NCI-H1417 (cell line): ENCODE results near the gene ITLN2.
"Not testable (repeated sequence)": the region's sequence is repeated elsewhere in the genome, so short reads cannot be mapped to it uniquely, and the experiment has no call there.

Source experiments
- DNase-seq, 3 experiments: peaks; one replicate each; lab custom pipeline; 2025; lab: John Stamatoyannopoulos, UW

Gene ITLN2

GRCh38 chr1:160953030-160953429 lies 1.6 kb downstream of the ITLN2 start:
- DNase-seq = no peak

GRCh38 chr1:160952129-160952510 lies 2.5 kb downstream of the ITLN2 start:
- no peak for DNase-seq

- peak in 2 of 3 experiments; percentile 14 to 90 for DNase-seq
Measured at GRCh38 chr1:160951443-160952128, 3.0 kb downstream of the ITLN2 start.

- DNase-seq = no peak
Measured at GRCh38 chr1:160950657-160951056, 4.0 kb downstream of the ITLN2 start.

GRCh38 chr1:160949881-160950280 lies 4.7 kb downstream of the ITLN2 start:
- DNase-seq = no peak

- peak; percentile 8 to 72 (median 70) for DNase-seq
Measured at GRCh38 chr1:160949216-160949880, 5.3 kb downstream of the ITLN2 start.

- DNase-seq = not testable (repeated sequence)
Measured at GRCh38 chr1:160947174-160947759, 7.3 kb downstream of the ITLN2 start.

GRCh38 chr1:160945881-160946280 lies 8.7 kb downstream of the ITLN2 start:
- DNase-seq = not testable (repeated sequence)

GRCh38 chr1:160945079-160945478 lies 9.5 kb downstream of the ITLN2 start:
- no peak for DNase-seq

GRCh38 chr1:160942926-160943325 lies 11.7 kb downstream of the ITLN2 start:
- DNase-seq = peak in 2 of 3 experiments; percentile 7 to 57

GRCh38 chr1:160936666-160937065 lies 17.9 kb downstream of the ITLN2 start:
- DNase-seq = not testable (repeated sequence)

GRCh38 chr1:160935527-160936258 lies 18.9 kb downstream of the ITLN2 start:
- DNase-seq = peak in 1 of 3 experiments; percentile 39

GRCh38 chr1:160933305-160933704 lies 21.3 kb downstream of the ITLN2 start:
- DNase-seq = not testable (repeated sequence)

- DNase-seq = no peak
Measured at GRCh38 chr1:160925652-160926244, 28.9 kb downstream of the ITLN2 start.

- DNase-seq = no peak
Measured at GRCh38 chr1:160924791-160925651, 29.6 kb downstream of the ITLN2 start.

GRCh38 chr1:160916666-160917065 lies 37.9 kb downstream of the ITLN2 start:
- no peak for DNase-seq

GRCh38 chr1:160913229-160913628 lies 41.4 kb downstream of the ITLN2 start:
- peak in 1 of 3 experiments; percentile 63 for DNase-seq

- DNase-seq = no peak
Measured at GRCh38 chr1:160911925-160912324, 42.7 kb downstream of the ITLN2 start.

GRCh38 chr1:160911441-160911840 lies 43.2 kb downstream of the ITLN2 start:
- peak in 1 of 3 experiments; percentile 41 for DNase-seq

- DNase-seq = peak in 2 of 3 experiments; percentile 10 to 61
Measured at GRCh38 chr1:160910170-160910750, 44.3 kb downstream of the ITLN2 start.

- no peak for DNase-seq
Measured at GRCh38 chr1:160907976-160908375, 46.6 kb downstream of the ITLN2 start.
